HEK293 (cell line): ENCODE measurements around the gene UBR1.

Source experiments
- KLF7 ChIP-seq: fragments of 450-650 bp; formaldehyde crosslinking; IDR thresholded peaks from 2 replicates; pipeline ENCODE4 v1.5.1; 2016; ENCODE audit warnings: missing biosample characterization, missing genetic modification characterization, borderline replicate concordance
- ZNF138 ChIP-seq: fragments of 450-650 bp; formaldehyde crosslinking; IDR thresholded peaks from 2 replicates; pipeline ENCODE4 v1.5.1; 2016; ENCODE audit warnings: missing biosample characterization, missing genetic modification characterization, borderline replicate concordance
- ZNF140 ChIP-seq: fragments of 450-650 bp; formaldehyde crosslinking; IDR thresholded peaks from 2 replicates; pipeline ENCODE4 v1.5.1; 2016; ENCODE audit warnings: missing biosample characterization, missing genetic modification characterization
- ZNF23 ChIP-seq: fragments of 450-650 bp; formaldehyde crosslinking; IDR thresholded peaks from 2 replicates; pipeline ENCODE4 v1.5.1; 2016; ENCODE audit warnings: missing biosample characterization, missing genetic modification characterization, borderline replicate concordance
- ZNF549 ChIP-seq: fragments of 450-650 bp; IDR thresholded peaks from 2 replicates; pipeline ENCODE4 v1.5.1; 2018; ENCODE audit warnings: missing biosample characterization, missing genetic modification characterization, mild to moderate bottlenecking, inconsistent platforms, moderate library complexity
- ZNF558 ChIP-seq: fragments of 450-650 bp; formaldehyde crosslinking; IDR thresholded peaks from 2 replicates; pipeline ENCODE4 v1.5.1; 2016; ENCODE audit warnings: missing biosample characterization, missing genetic modification characterization
- ZNF600 ChIP-seq: fragments of 450-650 bp; formaldehyde crosslinking; IDR thresholded peaks from 2 replicates; pipeline ENCODE4 v1.5.1; 2016; ENCODE audit warnings: missing biosample characterization, missing genetic modification characterization
- ZNF677 ChIP-seq: fragments of 450-650 bp; IDR thresholded peaks from 2 replicates; pipeline ENCODE4 v1.5.0; 2018; ENCODE audit warnings: missing biosample characterization, mild to moderate bottlenecking, missing genetic modification characterization, moderate library complexity
- ZNF76 ChIP-seq: fragments of 450-650 bp; formaldehyde crosslinking; IDR thresholded peaks from 2 replicates; pipeline ENCODE4; 2016; ENCODE audit warnings: low read depth, missing biosample characterization, missing genetic modification characterization, borderline replicate concordance
- TF ChIP-seq, protein P1 (sequence below): fragments of 450-650 bp; formaldehyde crosslinking; IDR thresholded peaks from 2 replicates; pipeline ENCODE4 v1.5.1; 2016; ENCODE audit warnings: missing biosample characterization, missing genetic modification characterization
- TF ChIP-seq, protein P2 (sequence below): fragments of 450-650 bp; formaldehyde crosslinking; IDR thresholded peaks from 2 replicates; pipeline ENCODE4 v1.5.1; 2016; ENCODE audit warnings: missing biosample characterization, missing genetic modification characterization, low read depth
- TF ChIP-seq, protein P3 (sequence below): fragments of 450-650 bp; formaldehyde crosslinking; IDR thresholded peaks from 2 replicates; pipeline ENCODE4 v1.5.1; 2016; ENCODE audit warnings: missing biosample characterization, missing genetic modification characterization

DNA sequence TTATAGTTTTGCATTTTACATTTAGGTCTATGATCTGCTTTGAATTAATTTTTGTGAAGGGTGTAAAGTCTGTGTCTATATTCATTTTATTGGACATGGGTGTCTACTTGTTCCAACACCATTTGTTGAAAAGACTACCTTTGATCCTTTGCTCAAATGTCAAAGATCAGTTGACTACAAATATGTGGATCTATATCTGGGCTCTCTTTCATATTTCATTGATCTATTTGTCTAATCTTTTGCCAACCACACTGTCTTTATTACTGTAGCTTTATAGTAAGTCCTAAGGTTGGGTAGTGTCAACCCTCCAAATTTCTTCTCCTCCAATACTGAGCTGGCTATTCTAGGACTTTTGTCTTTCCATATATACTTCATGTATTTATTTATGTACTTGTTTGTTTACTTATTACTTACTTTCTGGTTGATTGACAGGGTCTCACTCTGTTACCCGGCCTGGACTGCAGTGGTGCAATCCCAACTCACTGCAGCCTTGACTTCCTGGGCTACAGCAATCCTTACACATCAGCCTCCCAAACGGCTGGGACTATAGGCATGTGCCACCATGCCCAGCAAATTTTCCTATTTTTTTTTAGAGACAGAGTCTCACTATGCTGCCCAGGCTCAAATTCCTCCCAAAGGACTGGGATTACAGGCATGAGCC lies 131.5 kb downstream of the UBR1 start:
- TF ChIP-seq ZNF140 (tag by site-specific recombination) (no peak), ZNF549 (tag by site-specific recombination) (no peak), ZNF138 (no peak), ZNF677 (no peak), ZNF76 (tag by site-specific recombination) (no peak), ZNF558 (no peak), ZNF23 (tag by site-specific recombination) (no peak), KLF7 (no peak), ZNF600 (tag by site-specific recombination) (no peak)
- TF ChIP-seq, protein P1, sequence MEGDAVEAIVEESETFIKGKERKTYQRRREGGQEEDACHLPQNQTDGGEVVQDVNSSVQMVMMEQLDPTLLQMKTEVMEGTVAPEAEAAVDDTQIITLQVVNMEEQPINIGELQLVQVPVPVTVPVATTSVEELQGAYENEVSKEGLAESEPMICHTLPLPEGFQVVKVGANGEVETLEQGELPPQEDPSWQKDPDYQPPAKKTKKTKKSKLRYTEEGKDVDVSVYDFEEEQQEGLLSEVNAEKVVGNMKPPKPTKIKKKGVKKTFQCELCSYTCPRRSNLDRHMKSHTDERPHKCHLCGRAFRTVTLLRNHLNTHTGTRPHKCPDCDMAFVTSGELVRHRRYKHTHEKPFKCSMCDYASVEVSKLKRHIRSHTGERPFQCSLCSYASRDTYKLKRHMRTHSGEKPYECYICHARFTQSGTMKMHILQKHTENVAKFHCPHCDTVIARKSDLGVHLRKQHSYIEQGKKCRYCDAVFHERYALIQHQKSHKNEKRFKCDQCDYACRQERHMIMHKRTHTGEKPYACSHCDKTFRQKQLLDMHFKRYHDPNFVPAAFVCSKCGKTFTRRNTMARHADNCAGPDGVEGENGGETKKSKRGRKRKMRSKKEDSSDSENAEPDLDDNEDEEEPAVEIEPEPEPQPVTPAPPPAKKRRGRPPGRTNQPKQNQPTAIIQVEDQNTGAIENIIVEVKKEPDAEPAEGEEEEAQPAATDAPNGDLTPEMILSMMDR (tag by site-specific recombination), result no peak
- TF ChIP-seq, protein P2, sequence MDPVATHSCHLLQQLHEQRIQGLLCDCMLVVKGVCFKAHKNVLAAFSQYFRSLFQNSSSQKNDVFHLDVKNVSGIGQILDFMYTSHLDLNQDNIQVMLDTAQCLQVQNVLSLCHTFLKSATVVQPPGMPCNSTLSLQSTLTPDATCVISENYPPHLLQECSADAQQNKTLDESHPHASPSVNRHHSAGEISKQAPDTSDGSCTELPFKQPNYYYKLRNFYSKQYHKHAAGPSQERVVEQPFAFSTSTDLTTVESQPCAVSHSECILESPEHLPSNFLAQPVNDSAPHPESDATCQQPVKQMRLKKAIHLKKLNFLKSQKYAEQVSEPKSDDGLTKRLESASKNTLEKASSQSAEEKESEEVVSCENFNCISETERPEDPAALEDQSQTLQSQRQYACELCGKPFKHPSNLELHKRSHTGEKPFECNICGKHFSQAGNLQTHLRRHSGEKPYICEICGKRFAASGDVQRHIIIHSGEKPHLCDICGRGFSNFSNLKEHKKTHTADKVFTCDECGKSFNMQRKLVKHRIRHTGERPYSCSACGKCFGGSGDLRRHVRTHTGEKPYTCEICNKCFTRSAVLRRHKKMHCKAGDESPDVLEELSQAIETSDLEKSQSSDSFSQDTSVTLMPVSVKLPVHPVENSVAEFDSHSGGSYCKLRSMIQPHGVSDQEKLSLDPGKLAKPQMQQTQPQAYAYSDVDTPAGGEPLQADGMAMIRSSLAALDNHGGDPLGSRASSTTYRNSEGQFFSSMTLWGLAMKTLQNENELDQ (tag by site-specific recombination), result no peak
- TF ChIP-seq, protein P3, sequence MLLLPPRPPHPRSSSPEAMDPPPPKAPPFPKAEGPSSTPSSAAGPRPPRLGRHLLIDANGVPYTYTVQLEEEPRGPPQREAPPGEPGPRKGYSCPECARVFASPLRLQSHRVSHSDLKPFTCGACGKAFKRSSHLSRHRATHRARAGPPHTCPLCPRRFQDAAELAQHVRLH (tag by site-specific recombination), result no peak
